HepG2 (cell line): Measurements from ENCODE around the gene CTSZ. TPM values are rescaled to one million over a fixed set of nuclear protein-coding genes. Genes with fewer than 3 reads are reported as not detected.

ENCODE experiments used
- CCDC6 ChIP-seq: sonication (generic); formaldehyde crosslinking; IDR thresholded peaks from 2 replicates; pipeline ENCODE4 v1.8.1; 2022; ENCODE audit warnings: mild to moderate bottlenecking, missing genetic modification reagents, moderate library complexity
- EP300 ChIP-seq, 3 experiments: sonication (generic) in 1 of 3; formaldehyde crosslinking in 1 of 3; IDR thresholded peaks; 2 replicates each; pipeline versions ENCODE4 v1.5.1 to v1.6.1; 2011 to 2020; ENCODE audit warnings: low read depth in 2 of 3, low read length in 2 of 3, borderline replicate concordance in 1 of 3, improper control_type of control experiment in 1 of 3, mild to moderate bottlenecking in 1 of 3, missing genetic modification reagents in 1 of 3, moderate library complexity in 1 of 3
- HMGXB4 ChIP-seq, 2 experiments: sonication (generic) in 1 of 2; formaldehyde crosslinking in 1 of 2; IDR thresholded peaks; 2 replicates each; pipeline versions ENCODE4 v1.4.0 to v1.6.1; 2018 to 2020; ENCODE audit warnings: missing genetic modification reagents in 2 of 2, borderline replicate concordance in 1 of 2, low read depth in 1 of 2, mild to moderate bottlenecking in 1 of 2, missing biosample characterization in 1 of 2
- MAZ ChIP-seq, 2 experiments: sonication (generic) in 1 of 2; formaldehyde crosslinking in 1 of 2; IDR thresholded peaks; 2 replicates each; pipeline versions ENCODE4 v1.5.0 to v1.6.1; 2012 to 2020; ENCODE audit warnings: low read depth in 2 of 2, mild to moderate bottlenecking in 2 of 2, borderline replicate concordance in 1 of 2, improper control_type of control experiment in 1 of 2, low read length in 1 of 2, missing genetic modification reagents in 1 of 2, moderate library complexity in 1 of 2
- NCOA1 ChIP-seq: sonication (generic); formaldehyde crosslinking; IDR thresholded peaks from 2 replicates; pipeline ENCODE4 v1.9.0; 2021; ENCODE audit warnings: missing genetic modification reagents
- NR2F2 ChIP-seq: IDR thresholded peaks from 2 replicates; pipeline ENCODE4 v1.6.1; 2012; ENCODE audit warnings: low read depth, inconsistent platforms, borderline replicate concordance
- POLR2A ChIP-seq, 2 experiments: IDR thresholded peaks; 2 replicates each; pipeline ENCODE4 v1.6.1; 2011; ENCODE audit warnings: low read depth in 2 of 2, low read length in 2 of 2, mild to moderate bottlenecking in 1 of 2, moderate library complexity in 1 of 2; ENCODE audit not compliant: insufficient read depth in 1 of 2
- RARA ChIP-seq: IDR thresholded peaks from 2 replicates; pipeline ENCODE4 v1.6.1; 2016; ENCODE audit warnings: missing genetic modification reagents, missing compliant biosample characterization
- TBL1XR1 ChIP-seq: fragments of 150-350 bp; IDR thresholded peaks from 2 replicates; pipeline ENCODE4 v1.6.1; 2014; ENCODE audit warnings: borderline replicate concordance, low read length; ENCODE audit not compliant: partially characterized antibody
- ZFP41 ChIP-seq: sonication (generic); formaldehyde crosslinking; IDR thresholded peaks from 2 replicates; pipeline ENCODE4 v1.4.0; 2020; ENCODE audit warnings: mild to moderate bottlenecking, missing genetic modification reagents, borderline replicate concordance
- ZFP62 ChIP-seq: sonication (generic); formaldehyde crosslinking; IDR thresholded peaks from 2 replicates; pipeline ENCODE4 v1.4.0; 2020; ENCODE audit warnings: missing genetic modification reagents
- ZNF788 ChIP-seq: sonication (generic); formaldehyde crosslinking; IDR thresholded peaks from 2 replicates; pipeline ENCODE4 v1.5.0; 2020; ENCODE audit warnings: mild to moderate bottlenecking, missing genetic modification reagents, borderline replicate concordance
- polyA plus RNA-seq, 8 experiments: library from polyadenylated mRNA; depleted of rRNA in 3 of 8; stranded (reverse) in 7 of 8; unstranded in 1 of 8; fragments of >200 nt; fragmentation: Illumina TruSeq in 4 of 8; extraction: Trizol in 4 of 8; gene quantifications; 2 replicates each; pipeline versions ENCODE4 v1.2.1 to v1.2.3, GENCODE V29; 2011 to 2016; ENCODE audit warnings: low read depth in 4 of 8, missing spikeins in 1 of 8, mixed read lengths in 1 of 8; ENCODE audit not compliant: insufficient read depth in 1 of 8
- total RNA-seq, 5 experiments: library from RNA; depleted of rRNA; stranded (reverse); fragments of >200 nt; fragmentation: Illumina TruSeq; extraction: Trizol; gene quantifications; 2 replicates each; pipeline ENCODE4 v1.2.3, GENCODE V29; 2016; ENCODE audit warnings: low read depth in 1 of 5
- TF ChIP-seq, protein P1 (sequence below): sonication (generic); formaldehyde crosslinking; IDR thresholded peaks from 2 replicates; pipeline ENCODE4 v1.4.0; 2020; ENCODE audit warnings: missing genetic modification reagents
- TF ChIP-seq, protein P2 (sequence below), 2 experiments: sonication (generic) in 1 of 2; formaldehyde crosslinking in 1 of 2; IDR thresholded peaks; 2 replicates each; pipeline versions ENCODE4 v1.6.1 to v1.9.0; 2014 to 2022; ENCODE audit warnings: antibody characterized with exemption in 1 of 2, borderline replicate concordance in 1 of 2, inconsistent platforms in 1 of 2, low read depth in 1 of 2, missing genetic modification reagents in 1 of 2
- TF ChIP-seq, protein P3 (sequence below): IDR thresholded peaks from 2 replicates; pipeline ENCODE4 v1.6.1; 2018; ENCODE audit warnings: missing genetic modification reagents, mild to moderate bottlenecking, missing compliant biosample characterization

The CTSZ gene
- total and polyA plus RNA-seq, 2 of the 13 experiments (the other 11 are each of a cell fraction or from before 2014, with no cell fraction given): 0.33 TPM; not detected in 1

DNA sequence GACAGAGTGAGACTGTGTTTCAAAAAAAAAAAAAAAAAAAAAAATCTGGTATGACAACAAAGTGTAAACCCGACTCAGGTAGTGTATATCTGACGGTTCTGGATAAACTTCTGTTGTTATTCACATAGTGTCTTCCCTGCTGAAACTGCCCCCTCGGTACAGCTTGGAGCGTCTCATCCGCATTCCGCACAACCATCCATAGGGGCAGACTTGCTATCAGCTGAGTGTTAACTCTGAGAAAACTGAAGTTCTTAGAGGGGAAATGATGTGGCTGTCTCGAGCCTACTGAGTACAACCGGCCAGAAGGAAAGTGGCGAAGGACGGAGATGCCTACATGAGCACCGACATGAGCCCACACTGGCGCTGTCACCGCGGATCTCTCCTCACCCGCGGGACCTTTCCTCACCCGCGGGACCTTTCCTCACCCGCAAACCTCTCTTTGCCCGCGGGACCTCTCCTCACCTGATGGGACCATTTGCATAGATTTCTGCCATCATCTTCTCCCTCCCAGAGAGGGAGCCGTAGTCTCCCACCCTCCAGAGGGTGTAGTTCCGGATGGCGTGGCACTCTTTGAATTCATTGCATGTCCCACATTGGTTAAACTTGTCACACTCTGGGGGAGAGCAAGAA, 9.8 kb downstream of the CTSZ start (continued):
- TF ChIP-seq HMGXB4 (CRISPR knock-in tag; IDR thresholded peaks at IDR 0.05; ENCODE audit: borderline replicate concordance in 1 of 2, low read depth in 1 of 2) (no peak), RARA (CRISPR knock-in tag) (no peak), NR2F2 (no peak), ZNF788 (CRISPR knock-in tag) (0 out of 2 replicates have a peak, but pooled peaks have one; percentile 18), EP300 (IDR thresholded peaks at IDR 0.05; ENCODE audit: low read depth in 2 of 2, low read length in 2 of 2) (no peak), EP300 (CRISPR knock-in tag; IDR thresholded peaks at IDR 0.05; ENCODE audit: borderline replicate concordance) (no peak), NCOA1 (CRISPR knock-in tag) (no peak), TBL1XR1 (no peak), POLR2A (IDR thresholded peaks at IDR 0.05; ENCODE audit: insufficient read depth in 1 of 2, low read depth in 2 of 2, low read length in 2 of 2) (0 out of 4 replicates have a peak, but pooled peaks of 1 of the 2 experiments have one; percentile 20), CCDC6 (CRISPR knock-in tag) (no peak), MAZ (IDR thresholded peaks at IDR 0.05; ENCODE audit: borderline replicate concordance, low read depth, low read length) (no peak), MAZ (CRISPR knock-in tag; IDR thresholded peaks at IDR 0.05; ENCODE audit: low read depth) (peak; percentile 39; the same call in 1 of the 2 replicates), ZFP41 (CRISPR knock-in tag) (no peak), ZFP62 (no peak)
- TF ChIP-seq, protein P1, sequence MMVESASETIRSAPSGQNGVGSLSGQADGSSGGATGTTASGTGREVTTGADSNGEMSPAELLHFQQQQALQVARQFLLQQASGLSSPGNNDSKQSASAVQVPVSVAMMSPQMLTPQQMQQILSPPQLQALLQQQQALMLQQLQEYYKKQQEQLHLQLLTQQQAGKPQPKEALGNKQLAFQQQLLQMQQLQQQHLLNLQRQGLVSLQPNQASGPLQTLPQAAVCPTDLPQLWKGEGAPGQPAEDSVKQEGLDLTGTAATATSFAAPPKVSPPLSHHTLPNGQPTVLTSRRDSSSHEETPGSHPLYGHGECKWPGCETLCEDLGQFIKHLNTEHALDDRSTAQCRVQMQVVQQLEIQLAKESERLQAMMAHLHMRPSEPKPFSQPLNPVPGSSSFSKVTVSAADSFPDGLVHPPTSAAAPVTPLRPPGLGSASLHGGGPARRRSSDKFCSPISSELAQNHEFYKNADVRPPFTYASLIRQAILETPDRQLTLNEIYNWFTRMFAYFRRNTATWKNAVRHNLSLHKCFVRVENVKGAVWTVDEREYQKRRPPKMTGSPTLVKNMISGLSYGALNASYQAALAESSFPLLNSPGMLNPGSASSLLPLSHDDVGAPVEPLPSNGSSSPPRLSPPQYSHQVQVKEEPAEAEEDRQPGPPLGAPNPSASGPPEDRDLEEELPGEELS (CRISPR knock-in tag): no peak
- TF ChIP-seq, protein P2, sequence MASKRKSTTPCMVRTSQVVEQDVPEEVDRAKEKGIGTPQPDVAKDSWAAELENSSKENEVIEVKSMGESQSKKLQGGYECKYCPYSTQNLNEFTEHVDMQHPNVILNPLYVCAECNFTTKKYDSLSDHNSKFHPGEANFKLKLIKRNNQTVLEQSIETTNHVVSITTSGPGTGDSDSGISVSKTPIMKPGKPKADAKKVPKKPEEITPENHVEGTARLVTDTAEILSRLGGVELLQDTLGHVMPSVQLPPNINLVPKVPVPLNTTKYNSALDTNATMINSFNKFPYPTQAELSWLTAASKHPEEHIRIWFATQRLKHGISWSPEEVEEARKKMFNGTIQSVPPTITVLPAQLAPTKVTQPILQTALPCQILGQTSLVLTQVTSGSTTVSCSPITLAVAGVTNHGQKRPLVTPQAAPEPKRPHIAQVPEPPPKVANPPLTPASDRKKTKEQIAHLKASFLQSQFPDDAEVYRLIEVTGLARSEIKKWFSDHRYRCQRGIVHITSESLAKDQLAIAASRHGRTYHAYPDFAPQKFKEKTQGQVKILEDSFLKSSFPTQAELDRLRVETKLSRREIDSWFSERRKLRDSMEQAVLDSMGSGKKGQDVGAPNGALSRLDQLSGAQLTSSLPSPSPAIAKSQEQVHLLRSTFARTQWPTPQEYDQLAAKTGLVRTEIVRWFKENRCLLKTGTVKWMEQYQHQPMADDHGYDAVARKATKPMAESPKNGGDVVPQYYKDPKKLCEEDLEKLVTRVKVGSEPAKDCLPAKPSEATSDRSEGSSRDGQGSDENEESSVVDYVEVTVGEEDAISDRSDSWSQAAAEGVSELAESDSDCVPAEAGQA (IDR thresholded peaks at IDR 0.05; ENCODE audit: low read depth): no peak
- TF ChIP-seq, protein P2 (CRISPR knock-in tag; IDR thresholded peaks at IDR 0.05; ENCODE audit: borderline replicate concordance): no peak
- TF ChIP-seq, protein P3, sequence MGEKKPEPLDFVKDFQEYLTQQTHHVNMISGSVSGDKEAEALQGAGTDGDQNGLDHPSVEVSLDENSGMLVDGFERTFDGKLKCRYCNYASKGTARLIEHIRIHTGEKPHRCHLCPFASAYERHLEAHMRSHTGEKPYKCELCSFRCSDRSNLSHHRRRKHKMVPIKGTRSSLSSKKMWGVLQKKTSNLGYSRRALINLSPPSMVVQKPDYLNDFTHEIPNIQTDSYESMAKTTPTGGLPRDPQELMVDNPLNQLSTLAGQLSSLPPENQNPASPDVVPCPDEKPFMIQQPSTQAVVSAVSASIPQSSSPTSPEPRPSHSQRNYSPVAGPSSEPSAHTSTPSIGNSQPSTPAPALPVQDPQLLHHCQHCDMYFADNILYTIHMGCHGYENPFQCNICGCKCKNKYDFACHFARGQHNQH (CRISPR knock-in tag): no peak
- TF ChIP-seq, all 625 proteins: peak for 9
